HFF-Myc (cell line): ENCODE data around the gene ZBED4.
A peak's percentile ranks its signal among the peaks of the same experiment; 100 is the strongest.

Source experiments
- DNase-seq: peaks from one replicate; pipeline ENCODE4 v3.0.0-alpha.2; 2011; ENCODE audit warnings: low read depth; ENCODE audit errors: extremely low read depth
- H3K4me3 ChIP-seq: replicated peaks from 2 replicates; pipeline ENCODE4 v1.5.1; 2011; ENCODE audit warnings: low read depth, mild to moderate bottlenecking, control low read depth, low read length
- TF ChIP-seq, protein P1 (sequence below): IDR thresholded peaks from 2 replicates; pipeline ENCODE4 v1.5.1; 2012; ENCODE audit warnings: mild to moderate bottlenecking, low read depth, low read length, control low read depth; ENCODE audit errors: missing control alignments

ZBED4 gene

GRCh38 chr22:49827271-49827852 lies 26.3 kb upstream of the ZBED4 start:
- DNase-seq, result no peak
- TF ChIP-seq, protein P1, sequence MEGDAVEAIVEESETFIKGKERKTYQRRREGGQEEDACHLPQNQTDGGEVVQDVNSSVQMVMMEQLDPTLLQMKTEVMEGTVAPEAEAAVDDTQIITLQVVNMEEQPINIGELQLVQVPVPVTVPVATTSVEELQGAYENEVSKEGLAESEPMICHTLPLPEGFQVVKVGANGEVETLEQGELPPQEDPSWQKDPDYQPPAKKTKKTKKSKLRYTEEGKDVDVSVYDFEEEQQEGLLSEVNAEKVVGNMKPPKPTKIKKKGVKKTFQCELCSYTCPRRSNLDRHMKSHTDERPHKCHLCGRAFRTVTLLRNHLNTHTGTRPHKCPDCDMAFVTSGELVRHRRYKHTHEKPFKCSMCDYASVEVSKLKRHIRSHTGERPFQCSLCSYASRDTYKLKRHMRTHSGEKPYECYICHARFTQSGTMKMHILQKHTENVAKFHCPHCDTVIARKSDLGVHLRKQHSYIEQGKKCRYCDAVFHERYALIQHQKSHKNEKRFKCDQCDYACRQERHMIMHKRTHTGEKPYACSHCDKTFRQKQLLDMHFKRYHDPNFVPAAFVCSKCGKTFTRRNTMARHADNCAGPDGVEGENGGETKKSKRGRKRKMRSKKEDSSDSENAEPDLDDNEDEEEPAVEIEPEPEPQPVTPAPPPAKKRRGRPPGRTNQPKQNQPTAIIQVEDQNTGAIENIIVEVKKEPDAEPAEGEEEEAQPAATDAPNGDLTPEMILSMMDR, result no peak
- peak overlapping the region; percentile 74 for H3K4me3 ChIP-seq

- DNase-seq, result no peak
- peak within 1 kb of the TSS; percentile 74 for H3K4me3 ChIP-seq
- TF ChIP-seq, protein P1, result no peak
Observed at GRCh38 chr22:49827853-49828598, 25.6 kb upstream of the ZBED4 start, which contains the start of gene BRD1. TSS of gene BRD1 (minus strand) at chr22:49827873. CDS start at chr22:49824317, 3,556 bp downstream.

DNA sequence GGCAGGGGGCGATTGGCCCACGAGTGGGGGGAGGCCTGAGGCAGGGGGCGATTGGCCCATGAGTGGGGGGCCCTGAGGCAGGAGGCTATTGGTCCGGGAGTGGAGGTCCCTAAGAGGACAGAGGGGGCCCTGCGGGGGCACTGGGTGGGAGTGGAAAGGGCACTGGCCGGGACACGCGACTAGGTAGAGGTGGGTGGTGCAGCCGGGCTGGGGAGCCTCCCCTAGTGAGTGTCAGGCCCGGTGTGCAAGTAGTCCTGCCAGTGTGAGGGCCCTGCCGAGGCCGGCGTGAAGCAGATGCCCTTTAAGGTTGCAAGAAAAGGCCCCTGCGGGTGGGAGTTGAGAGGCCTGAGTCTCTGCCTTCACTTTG lies 25.1 kb upstream of the ZBED4 start:
- TF ChIP-seq, protein P1, result no peak
- DNase-seq, result no peak
- no peak overlapping the region for H3K4me3 ChIP-seq

GRCh38 chr22:49829044-49829853 lies 24.4 kb upstream of the ZBED4 start:
- TF ChIP-seq, protein P1, result no peak
- no peak for DNase-seq
- H3K4me3 ChIP-seq, result no peak overlapping the region

GRCh38 chr22:49833340-49834007 lies 20.2 kb upstream of the ZBED4 start:
- no peak overlapping the region for H3K4me3 ChIP-seq
- TF ChIP-seq, protein P1, result no peak
- DNase-seq, result no peak
